CD4-positive, alpha-beta memory T cell (primary cell): Measurements from ENCODE around the gene FSD1L. TPM values are rescaled to one million over a fixed set of nuclear protein-coding genes. Genes with fewer than 3 reads are reported as not detected.
"Not testable (repeated sequence)": the region's sequence is repeated elsewhere in the genome, so short reads cannot be mapped to it uniquely, and the experiment has no call there.

Experiments used
- CTCF ChIA-PET: fragments of 350-600 bp; sonication (Branson Sonifier 250); formaldehyde crosslinking; loops from one replicate; lab custom pipeline; 2021; ENCODE audit warnings: inconsistent platforms; ENCODE audit not compliant: partially characterized antibody; lab: Charles Lee
- POLR2A ChIA-PET: fragments of 350-600 bp; sonication (Branson Sonifier 250); formaldehyde crosslinking; loops from one replicate; lab custom pipeline; 2021; ENCODE audit not compliant: partially characterized antibody; lab: Charles Lee
- DNase-seq, 5 donors: peaks; one replicate each; pipeline versions ENCODE4 v3.0.0 to v3.0.0-alpha.2; 2020 to 2022; ENCODE audit warnings: mixed read lengths in 1 of 5
- H3K27ac ChIP-seq: one replicate; pipeline ENCODE4 v1.7.0; 2013; ENCODE audit warnings: low read depth, low read length
- H3K27me3 ChIP-seq: 2 replicates; pipeline ENCODE4 v1.7.0; 2013; ENCODE audit warnings: mild to moderate bottlenecking, low read length, moderate library complexity; ENCODE audit not compliant: insufficient read depth
- H3K36me3 ChIP-seq: 2 replicates; pipeline ENCODE4 v1.7.0; 2013; ENCODE audit warnings: mild to moderate bottlenecking, low read length, moderate library complexity; ENCODE audit not compliant: insufficient read depth
- H3K4me1 ChIP-seq: 2 replicates; pipeline ENCODE4 v1.7.0; 2013; ENCODE audit warnings: mild to moderate bottlenecking, low read length, moderate library complexity; ENCODE audit not compliant: insufficient read depth
- H3K4me3 ChIP-seq, 2 donors: one replicate each; pipeline ENCODE4 v1.7.0; 2013; ENCODE audit warnings: low read length in 2 of 2, mild to moderate bottlenecking in 1 of 2
- H3K9me3 ChIP-seq, 2 donors: one replicate each; pipeline ENCODE4 v1.7.0; 2013; ENCODE audit warnings: low read length in 2 of 2, control low read depth in 1 of 2; ENCODE audit not compliant: control insufficient read depth in 1 of 2
- H3K27ac Mint-ChIP-seq, 7 donors: one replicate each; pipeline ENCODE4 v1.8.0; 2020 to 2021; ENCODE audit warnings: mixed read lengths in 7 of 7, mild to moderate bottlenecking in 6 of 7, inconsistent platforms in 3 of 7, moderate library complexity in 3 of 7
- H3K27me3 Mint-ChIP-seq, 2 donors: one replicate each; pipeline ENCODE4 v1.8.0; 2020 to 2021; ENCODE audit warnings: mixed read lengths in 2 of 2
- H3K36me3 Mint-ChIP-seq, 2 donors: one replicate each; pipeline ENCODE4 v1.8.0; 2020 to 2021; ENCODE audit warnings: mixed read lengths in 2 of 2, inconsistent platforms in 1 of 2, mild to moderate bottlenecking in 1 of 2
- H3K4me1 Mint-ChIP-seq, 4 donors: one replicate each; pipeline ENCODE4 v1.8.0; 2020 to 2021; ENCODE audit warnings: mixed read lengths in 4 of 4, mild to moderate bottlenecking in 1 of 4
- H3K4me3 Mint-ChIP-seq, 8 donors: one replicate each; pipeline ENCODE4 v1.8.0; 2020 to 2021; ENCODE audit warnings: mixed read lengths in 8 of 8, mild to moderate bottlenecking in 7 of 8, moderate library complexity in 6 of 8, inconsistent platforms in 3 of 8
- H3K9me3 Mint-ChIP-seq, 8 donors: one replicate each; pipeline ENCODE4 v1.8.0; 2020 to 2021; ENCODE audit warnings: mixed read lengths in 8 of 8, mild to moderate bottlenecking in 5 of 8, inconsistent platforms in 3 of 8, moderate library complexity in 1 of 8
- intact Hi-C: fragments of 100-400 bp; cut with micrococcal nuclease; formaldehyde crosslinking; loops from one replicate; pipeline ENCODE4 v1.15.1; 2023
- polyA plus RNA-seq, 2 donors: library from polyadenylated mRNA; unstranded; fragments of 300-500 nt; fragmentation: Illumina TruSeq; gene quantifications; one replicate each; pipeline ENCODE4 v1.2.3, GENCODE V29; 2021
- total RNA-seq, 2 experiments: library from RNA; stranded (reverse); gene quantifications; one replicate each; pipeline ENCODE4 v1.2.3, GENCODE V29; 2021

Gene FSD1L
- total and polyA plus RNA-seq, 4 experiments from 2014 or later: 1.2 to 2.0 (median 1.6) TPM

DNA sequence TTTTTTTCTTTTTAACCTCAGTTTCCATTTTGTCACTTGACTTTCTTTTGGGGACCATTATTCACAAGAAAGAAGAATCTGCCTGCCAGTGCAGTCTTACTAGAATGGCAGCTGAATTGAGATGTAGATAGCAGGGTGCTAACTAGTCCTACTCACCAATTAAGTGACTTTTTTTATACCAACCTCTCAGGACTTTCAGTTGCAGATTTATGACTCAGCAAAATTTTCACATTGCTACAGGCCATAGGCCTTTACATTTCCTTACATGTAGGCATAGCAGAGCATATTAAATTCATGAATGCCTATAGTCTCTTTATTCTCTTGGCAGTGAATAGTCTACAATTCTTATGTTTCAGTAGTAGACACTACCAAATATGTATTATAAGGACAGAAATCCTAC lies 56.0 kb downstream of the FSD1L start:
- Histone ChIP-seq H3K4me3 (no peak overlapping the region), H3K27ac (no peak overlapping the region), H3K9me3 (no peaks in the 10 kb centered on the region), H3K27me3 (no peaks in the 10 kb centered on the region), H3K36me3 (no peaks in the 10 kb centered on the region), H3K4me1 (no peaks in the 10 kb centered on the region)
- Mint-ChIP-seq H3K4me1 (no peaks in the 10 kb centered on the region), H3K9me3 (no peaks in the 10 kb centered on the region), H3K27me3 (no peaks in the 10 kb centered on the region), H3K4me3 (no peak overlapping the region), H3K36me3 (peaks cover 0 to 6% of the 10 kb centered on the region in 2 donors), H3K27ac (no peak overlapping the region)
- ChIA-PET POLR2A (no interaction called here), CTCF (no interaction called here)
- no peak for DNase-seq
- intact Hi-C loops: no loop called here

DNA sequence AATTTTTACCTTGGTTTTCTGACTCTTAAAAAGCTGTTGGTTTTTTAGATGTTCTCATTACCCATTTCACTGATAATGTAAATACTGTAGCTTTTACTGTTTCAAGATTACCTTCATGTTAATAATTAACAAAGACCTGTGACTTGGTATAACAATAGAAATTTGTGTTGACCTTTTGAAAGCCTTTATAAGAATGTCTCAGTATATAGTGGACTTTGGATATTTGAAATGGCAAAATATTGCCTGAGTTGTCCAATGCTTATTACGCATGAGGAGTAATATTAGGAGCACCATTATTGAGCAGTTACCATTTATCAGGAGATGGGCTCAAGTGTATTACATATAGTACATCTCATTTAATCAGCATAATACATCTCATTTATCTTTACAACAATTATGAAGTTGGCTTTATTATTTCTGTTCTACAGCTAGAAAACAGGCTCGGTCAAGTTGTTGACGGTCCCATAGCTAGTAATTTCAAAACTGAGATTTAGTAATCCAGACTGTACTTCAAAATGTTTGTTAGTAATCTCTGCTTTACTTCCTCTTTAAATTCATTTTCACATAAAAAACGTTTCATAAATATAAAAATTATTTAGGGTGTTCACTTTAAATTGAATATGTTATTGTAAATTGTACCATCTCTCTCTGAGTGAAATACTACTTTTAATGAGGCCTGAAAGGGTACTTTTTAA lies 59.4 kb downstream of the FSD1L start:
- H3K27ac Mint-ChIP-seq: no peak overlapping the region
- no peaks in the 10 kb centered on the region for H3K36me3 ChIP-seq
- no peaks in the 10 kb centered on the region for H3K9me3 Mint-ChIP-seq
- no peaks in the 10 kb centered on the region for H3K27me3 ChIP-seq
- H3K4me1 ChIP-seq: no peaks in the 10 kb centered on the region
- H3K4me3 ChIP-seq: no peak overlapping the region
- H3K27me3 Mint-ChIP-seq: no peaks in the 10 kb centered on the region
- H3K9me3 ChIP-seq: no peaks in the 10 kb centered on the region
- ChIA-PET POLR2A (no interaction called here), CTCF (no interaction called here)
- no peak for DNase-seq
- no peaks in the 10 kb centered on the region for H3K4me1 Mint-ChIP-seq
- H3K36me3 Mint-ChIP-seq: peaks cover 0 to 4% of the 10 kb centered on the region in 2 donors
- H3K4me3 Mint-ChIP-seq: no peak overlapping the region
- no peak overlapping the region for H3K27ac ChIP-seq
- intact Hi-C loops: no loop called here

- no peaks in the 10 kb centered on the region for H3K9me3 Mint-ChIP-seq
Measured at GRCh38 chr9:105508530-105508929, 60.7 kb downstream of the FSD1L start.

DNA sequence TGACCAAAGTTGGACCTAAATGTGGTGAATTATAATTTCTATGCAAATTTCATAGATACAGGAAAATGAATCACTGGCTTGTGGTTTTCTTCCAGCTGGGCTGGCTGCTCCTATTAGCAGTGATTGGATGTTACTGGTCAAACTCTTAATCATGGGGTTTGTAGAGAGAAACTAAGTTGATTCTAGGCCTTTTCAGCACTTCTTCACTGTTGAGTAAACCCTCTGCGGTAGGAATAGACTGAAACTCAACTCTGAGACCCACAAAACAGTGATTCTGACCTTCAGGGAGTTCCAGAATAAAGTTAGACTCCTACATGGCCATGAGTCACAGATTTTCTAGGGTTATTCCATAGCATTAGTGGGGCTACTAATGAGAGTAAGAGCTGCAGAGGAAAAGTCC lies 62.2 kb downstream of the FSD1L start:
- Mint-ChIP-seq H3K36me3 (peaks cover 0 to 8% of the 10 kb centered on the region in 2 donors), H3K27ac (no peak overlapping the region), H3K4me1 (no peaks in the 10 kb centered on the region), H3K9me3 (no peaks in the 10 kb centered on the region), H3K4me3 (no peak overlapping the region), H3K27me3 (no peaks in the 10 kb centered on the region)
- POLR2A ChIA-PET: no interaction called here
- H3K4me1 ChIP-seq: no peaks in the 10 kb centered on the region
- intact Hi-C loops: no loop called here
- no peak for DNase-seq
- H3K4me3 ChIP-seq: no peak overlapping the region
- CTCF ChIA-PET: no interaction called here
- H3K9me3 ChIP-seq: no peaks in the 10 kb centered on the region
- H3K27me3 ChIP-seq: no peaks in the 10 kb centered on the region
- no peaks in the 10 kb centered on the region for H3K36me3 ChIP-seq
- no peak overlapping the region for H3K27ac ChIP-seq

More at GRCh38 chr9:105508530-105508929, 60.7 kb downstream of the FSD1L start:
- H3K9me3 ChIP-seq: no peaks in the 10 kb centered on the region
- Mint-ChIP-seq H3K36me3 (peaks cover 0 to 4% of the 10 kb centered on the region in 2 donors), H3K4me1 (no peaks in the 10 kb centered on the region), H3K27ac (no peak overlapping the region), H3K4me3 (no peak overlapping the region), H3K27me3 (no peaks in the 10 kb centered on the region)
- H3K36me3 ChIP-seq: no peaks in the 10 kb centered on the region
- intact Hi-C loops: no loop called here
- no peaks in the 10 kb centered on the region for H3K4me1 ChIP-seq
- DNase-seq: no peak
- ChIA-PET CTCF (no interaction called here), POLR2A (no interaction called here)
- H3K27ac ChIP-seq: no peak overlapping the region
- no peaks in the 10 kb centered on the region for H3K27me3 ChIP-seq
- no peak overlapping the region for H3K4me3 ChIP-seq

DNA sequence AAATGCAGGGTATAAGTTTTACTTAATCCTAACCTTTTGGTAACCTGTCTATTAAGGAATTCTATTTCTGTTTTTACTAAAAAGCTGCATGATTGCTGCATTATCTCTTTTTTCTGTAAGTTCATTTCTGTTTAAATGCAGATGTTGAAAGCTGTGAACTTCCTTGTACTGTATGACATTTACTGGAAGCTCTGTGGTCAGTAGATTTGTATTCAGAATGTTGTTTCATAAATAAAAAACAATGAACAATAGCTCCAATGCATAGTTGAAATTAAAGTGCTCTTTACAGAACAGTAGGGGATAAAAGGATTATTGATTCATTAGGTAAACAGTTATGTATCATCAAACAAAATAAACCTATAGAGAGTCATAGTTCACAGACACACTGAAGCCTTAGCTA lies 63.6 kb downstream of the FSD1L start:
- Mint-ChIP-seq H3K27ac (no peak overlapping the region), H3K36me3 (peaks cover 0 to 4% of the 10 kb centered on the region in 2 donors), H3K27me3 (no peaks in the 10 kb centered on the region), H3K4me3 (no peak overlapping the region), H3K4me1 (no peaks in the 10 kb centered on the region), H3K9me3 (no peaks in the 10 kb centered on the region)
- intact Hi-C loops: no loop called here
- no peak overlapping the region for H3K27ac ChIP-seq
- no peaks in the 10 kb centered on the region for H3K27me3 ChIP-seq
- ChIA-PET POLR2A (no interaction called here), CTCF (no interaction called here)
- no peaks in the 10 kb centered on the region for H3K36me3 ChIP-seq
- no peaks in the 10 kb centered on the region for H3K4me1 ChIP-seq
- H3K9me3 ChIP-seq: no peaks in the 10 kb centered on the region
- no peak overlapping the region for H3K4me3 ChIP-seq
- DNase-seq: no peak

- Histone ChIP-seq H3K9me3 (no peaks in the 10 kb centered on the region), H3K27me3 (no peaks in the 10 kb centered on the region), H3K4me3 (no peak overlapping the region), H3K27ac (no peak overlapping the region), H3K4me1 (no peaks in the 10 kb centered on the region), H3K36me3 (no peaks in the 10 kb centered on the region)
- H3K9me3 Mint-ChIP-seq: peaks cover 0 to 4% (median 0%) of the 10 kb centered on the region in 8 donors
- intact Hi-C loops: no loop called here
- H3K4me1 Mint-ChIP-seq: no peaks in the 10 kb centered on the region
- H3K36me3 Mint-ChIP-seq: peaks cover 0 to 11% of the 10 kb centered on the region in 2 donors
- no peak for DNase-seq
- no peaks in the 10 kb centered on the region for H3K27me3 Mint-ChIP-seq
- no peak overlapping the region for H3K27ac Mint-ChIP-seq
- no peak overlapping the region for H3K4me3 Mint-ChIP-seq
- POLR2A ChIA-PET: no interaction called here
- CTCF ChIA-PET: no interaction called here
Measured at GRCh38 chr9:105515811-105516413, 68.1 kb downstream of the FSD1L start.

- H3K4me1 ChIP-seq, CTCF ChIA-PET, H3K4me1 Mint-ChIP-seq, intact Hi-C loops, H3K9me3 Mint-ChIP-seq, H3K36me3 Mint-ChIP-seq, H3K36me3 ChIP-seq, H3K27me3 Mint-ChIP-seq, H3K9me3 ChIP-seq, H3K4me3 Mint-ChIP-seq, H3K27me3 ChIP-seq, H3K27ac ChIP-seq, H3K4me3 ChIP-seq, POLR2A ChIA-PET, H3K27ac Mint-ChIP-seq: not testable (repeated sequence)
- DNase-seq: peak; percentile 20 to 41 (median 28)
Measured at GRCh38 chr9:105519710-105520369, 72.0 kb downstream of the FSD1L start.
